CD4-positive, alpha-beta T cell (primary cell): ENCODE data around the gene PRRT1. TPM values are rescaled to one million over a fixed set of nuclear protein-coding genes. Genes with fewer than 3 reads are reported as not detected.
"Not testable (repeated sequence)": the region's sequence is repeated elsewhere in the genome, so short reads cannot be mapped to it uniquely, and the experiment has no call there.

Source experiments
- ATAC-seq: fragments of 200-7000 bp; cut with Tn5 transposase; one replicate; pipeline ENCODE4 v1.10.0; 2022; ENCODE audit warnings: mild to moderate bottlenecking; ENCODE audit not compliant: poor library complexity
- CTCF ChIA-PET: fragments of 350-600 bp; sonication (Branson Sonifier 250); formaldehyde crosslinking; loops from one replicate; lab custom pipeline; 2021; ENCODE audit warnings: antibody characterized with exemption, inconsistent platforms; lab: Charles Lee
- POLR2A ChIA-PET: fragments of 350-600 bp; sonication (Branson Sonifier 250); formaldehyde crosslinking; loops from one replicate; lab custom pipeline; 2021; ENCODE audit warnings: antibody characterized with exemption, inconsistent platforms; lab: Charles Lee
- DNase-seq, 14 experiments: peaks; one replicate each; pipeline ENCODE4 v3.0.0-alpha.2; 2013 to 2020; ENCODE audit warnings: mixed read lengths in 2 of 14
- H3K27ac ChIP-seq, 2 donors: one replicate each; pipeline versions ENCODE4 v1.5.1 to v1.7.0; 2013; ENCODE audit warnings: low read length in 2 of 2, low read depth in 1 of 2, mild to moderate bottlenecking in 1 of 2
- H3K27me3 ChIP-seq, 2 experiments: 1 replicate in 1 of 2; 2 replicates in 1 of 2; pipeline versions ENCODE4 v1.6.1 to v1.7.0; 2013; ENCODE audit warnings: low read length in 2 of 2, control low read depth in 1 of 2, mild to moderate bottlenecking in 1 of 2, moderate library complexity in 1 of 2; ENCODE audit not compliant: insufficient read depth in 2 of 2, control insufficient read depth in 1 of 2
- H3K36me3 ChIP-seq: one replicate; pipeline ENCODE4 v1.6.1; 2013; ENCODE audit warnings: low read length, control low read depth; ENCODE audit not compliant: insufficient read depth
- H3K4me1 ChIP-seq: one replicate; pipeline ENCODE4 v1.6.1; 2013; ENCODE audit warnings: low read length, control low read depth; ENCODE audit not compliant: insufficient read depth
- H3K4me3 ChIP-seq: one replicate; pipeline ENCODE4 v1.5.1; 2013; ENCODE audit warnings: mild to moderate bottlenecking, low read length, moderate library complexity
- H3K9me3 ChIP-seq, 2 experiments: 1 replicate in 1 of 2; 2 replicates in 1 of 2; pipeline versions ENCODE4 v1.6.1 to v1.7.0; 2013; ENCODE audit warnings: low read length in 2 of 2, mild to moderate bottlenecking in 2 of 2, control low read depth in 1 of 2, moderate library complexity in 1 of 2; ENCODE audit not compliant: control insufficient read depth in 1 of 2, insufficient read depth in 1 of 2
- H3K27ac Mint-ChIP-seq: one replicate; pipeline ENCODE4 v1.8.0; 2020; ENCODE audit warnings: mixed read lengths
- H3K27me3 Mint-ChIP-seq: one replicate; pipeline ENCODE4 v1.8.0; 2021; ENCODE audit warnings: mixed read lengths
- H3K36me3 Mint-ChIP-seq: one replicate; pipeline ENCODE4 v1.8.0; 2021; ENCODE audit warnings: low read depth, mixed read lengths
- H3K4me1 Mint-ChIP-seq: one replicate; pipeline ENCODE4 v1.8.0; 2021; ENCODE audit warnings: low read depth, mixed read lengths
- H3K4me3 Mint-ChIP-seq: one replicate; pipeline ENCODE4 v1.8.0; 2020; ENCODE audit warnings: mild to moderate bottlenecking, mixed read lengths
- H3K9me3 Mint-ChIP-seq: one replicate; pipeline ENCODE4 v1.8.0; 2020; ENCODE audit warnings: mixed read lengths
- intact Hi-C, 2 experiments: fragments of 100-400 bp; cut with DNase I in 1 of 2; cut with micrococcal nuclease in 1 of 2; formaldehyde crosslinking; loops; one replicate each; pipeline versions ENCODE4 v1.15.1 to v1.9.0; 2023 to 2025; cut with DNase I, micrococcal nuclease
- total RNA-seq, 174 experiments: library from RNA in 2 of 174; stranded (reverse) in 2 of 174; gene quantifications; one replicate each; pipeline ENCODE4 v1.2.3 and lab custom pipeline; 2021 to 2026
- TF ChIP-seq, protein P1 (sequence below): fragments of 200-600 bp; IDR thresholded peaks from one replicate; pipeline ENCODE4 v1.8.0; 2022; ENCODE audit warnings: antibody characterized with exemption, mild to moderate bottlenecking

PRRT1 gene
- total RNA-seq, 2 experiments from 2014 or later, result 2.6 to 3.2 TPM

DNA sequence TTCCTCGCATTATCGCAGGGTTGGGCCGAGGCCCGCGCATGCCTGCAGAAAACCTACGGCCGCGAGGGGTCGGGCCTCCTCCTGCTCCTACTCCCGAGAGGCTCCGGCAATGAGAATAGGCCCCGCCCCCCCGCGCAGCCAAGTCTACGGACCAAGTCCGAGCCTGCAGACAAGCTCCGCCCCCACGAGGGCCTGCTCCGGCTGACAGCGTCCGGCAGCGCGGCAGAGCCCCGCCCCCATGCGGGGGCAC lies 43.8 kb upstream of the PRRT1 start:
- Mint-ChIP-seq H3K27me3 (no peaks in the 10 kb centered on the region), H3K4me3 (peak overlapping the region; percentile 99), H3K4me1 (peaks cover 48% of the 10 kb centered on the region), H3K27ac (peak overlapping the region; percentile 96), H3K9me3 (no peaks in the 10 kb centered on the region), H3K36me3 (peaks cover 30% of the 10 kb centered on the region)
- intact Hi-C loops, result loop anchor here (1.0 to 10.0 kb wide), 10 partner anchors 17 to 1981 kb away; partner anchors contain the start of genes AGPAT1 (in 1 of the 2), BRD2 (in 1 of the 2), C6orf47 (in 1 of the 2) and CSNK2B (in 1 of the 2)
- Histone ChIP-seq H3K27me3 (no peaks in the 10 kb centered on the region), H3K4me3 (peak overlapping the region; percentile 100), H3K9me3 (no peaks in the 10 kb centered on the region), H3K36me3 (peaks cover 9% of the 10 kb centered on the region), H3K4me1 (peaks cover 52% of the 10 kb centered on the region), H3K27ac (peak overlapping the region; percentile 87 to 100)
- DNase-seq (peak in 13 of 14 experiments; percentile 97 to 100 (median 100)), ATAC-seq (peak; percentile 82)
- ChIA-PET CTCF (interaction anchor here (0.6 to 1.8 kb wide), 10 partner anchors 12 to 77 kb away, joined by 3 to 14 read pairs (median 5); partner anchors contain the start of genes AGPAT1, FKBPL, PRRT1 and RNF5), POLR2A (interaction anchor here (0.6 to 12.1 kb wide), 23 partner anchors 9 to 1581 kb away, joined by 3 to 242 read pairs (median 4); partner anchors contain the start of genes AGPAT1, ATF6B, DXO and FKBPL)
- TF ChIP-seq, protein P1, sequence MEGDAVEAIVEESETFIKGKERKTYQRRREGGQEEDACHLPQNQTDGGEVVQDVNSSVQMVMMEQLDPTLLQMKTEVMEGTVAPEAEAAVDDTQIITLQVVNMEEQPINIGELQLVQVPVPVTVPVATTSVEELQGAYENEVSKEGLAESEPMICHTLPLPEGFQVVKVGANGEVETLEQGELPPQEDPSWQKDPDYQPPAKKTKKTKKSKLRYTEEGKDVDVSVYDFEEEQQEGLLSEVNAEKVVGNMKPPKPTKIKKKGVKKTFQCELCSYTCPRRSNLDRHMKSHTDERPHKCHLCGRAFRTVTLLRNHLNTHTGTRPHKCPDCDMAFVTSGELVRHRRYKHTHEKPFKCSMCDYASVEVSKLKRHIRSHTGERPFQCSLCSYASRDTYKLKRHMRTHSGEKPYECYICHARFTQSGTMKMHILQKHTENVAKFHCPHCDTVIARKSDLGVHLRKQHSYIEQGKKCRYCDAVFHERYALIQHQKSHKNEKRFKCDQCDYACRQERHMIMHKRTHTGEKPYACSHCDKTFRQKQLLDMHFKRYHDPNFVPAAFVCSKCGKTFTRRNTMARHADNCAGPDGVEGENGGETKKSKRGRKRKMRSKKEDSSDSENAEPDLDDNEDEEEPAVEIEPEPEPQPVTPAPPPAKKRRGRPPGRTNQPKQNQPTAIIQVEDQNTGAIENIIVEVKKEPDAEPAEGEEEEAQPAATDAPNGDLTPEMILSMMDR, result peak; percentile 31

DNA sequence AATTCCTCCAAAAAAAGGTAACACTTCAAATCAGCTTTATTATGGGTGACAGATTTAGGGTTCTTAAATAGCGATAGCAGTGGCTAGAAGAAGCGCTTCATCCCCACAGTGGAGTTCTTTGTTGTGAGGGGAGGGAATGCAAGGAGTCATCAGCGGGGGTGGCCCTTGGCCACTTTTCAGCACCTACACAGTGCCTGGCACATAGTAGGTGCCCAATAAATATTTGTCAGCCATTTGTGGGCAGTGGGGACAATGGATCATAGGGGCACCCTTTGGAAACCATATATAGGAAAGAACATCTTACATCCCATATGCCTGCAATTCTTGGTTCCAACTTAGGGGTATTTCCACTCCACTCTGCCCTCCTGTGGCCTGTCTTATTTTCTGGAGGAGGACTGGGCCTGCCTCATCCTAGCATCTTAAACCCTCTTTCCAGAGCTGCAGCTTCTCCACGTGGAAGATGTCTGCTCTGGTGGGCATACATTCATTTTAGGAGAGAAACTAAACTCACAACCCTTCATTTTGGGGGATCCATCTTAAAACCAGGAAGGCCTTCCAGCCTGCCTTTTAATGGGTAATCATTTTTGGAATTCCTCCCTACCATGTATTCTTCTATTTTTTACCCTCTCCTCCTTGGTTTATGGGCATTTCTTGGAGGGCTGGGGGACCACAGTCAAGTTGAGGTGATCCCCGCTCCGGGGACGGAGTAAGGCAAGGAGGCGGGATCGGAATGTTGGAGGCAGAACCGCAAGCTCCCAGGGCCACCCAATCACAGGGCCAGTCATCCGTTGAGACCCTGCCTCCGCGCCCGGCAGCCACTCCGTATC lies 43.3 kb upstream of the PRRT1 start:
- H3K9me3 ChIP-seq, result no peaks in the 10 kb centered on the region
- ATAC-seq (peak; percentile 4), DNase-seq (peak in 4 of 14 experiments; percentile 41 to 73 (median 60))
- Mint-ChIP-seq H3K27ac (peak overlapping the region; percentile 96), H3K27me3 (no peaks in the 10 kb centered on the region), H3K36me3 (peaks cover 36% of the 10 kb centered on the region), H3K4me1 (peaks cover 48% of the 10 kb centered on the region), H3K9me3 (no peaks in the 10 kb centered on the region), H3K4me3 (peak overlapping the region; percentile 99)
- intact Hi-C loops, result loop anchor here (1.0 to 10.0 kb wide), 12 partner anchors 17 to 1980 kb away; partner anchors contain the start of genes AGPAT1 (in 1 of the 2), BRD2 (in 1 of the 2), C6orf47 (in 1 of the 2) and CSNK2B (in 1 of the 2)
- ChIA-PET POLR2A (interaction anchor here (0.6 to 12.1 kb wide), 23 partner anchors 9 to 1580 kb away, joined by 3 to 242 read pairs (median 4); partner anchors contain the start of genes AGPAT1, ATF6B, DXO and FKBPL), CTCF (interaction anchor here (0.6 to 1.8 kb wide), 10 partner anchors 13 to 76 kb away, joined by 3 to 14 read pairs (median 5); partner anchors contain the start of genes AGPAT1, FKBPL, PRRT1 and RNF5)
- H3K36me3 ChIP-seq, result peaks cover 9% of the 10 kb centered on the region
- peak overlapping the region; percentile 58 to 87 for H3K27ac ChIP-seq
- peaks cover 52% of the 10 kb centered on the region for H3K4me1 ChIP-seq
- no peaks in the 10 kb centered on the region for H3K27me3 ChIP-seq
- H3K4me3 ChIP-seq, result peak overlapping the region; percentile 100
- TF ChIP-seq, protein P1, result peak; percentile 44

DNA sequence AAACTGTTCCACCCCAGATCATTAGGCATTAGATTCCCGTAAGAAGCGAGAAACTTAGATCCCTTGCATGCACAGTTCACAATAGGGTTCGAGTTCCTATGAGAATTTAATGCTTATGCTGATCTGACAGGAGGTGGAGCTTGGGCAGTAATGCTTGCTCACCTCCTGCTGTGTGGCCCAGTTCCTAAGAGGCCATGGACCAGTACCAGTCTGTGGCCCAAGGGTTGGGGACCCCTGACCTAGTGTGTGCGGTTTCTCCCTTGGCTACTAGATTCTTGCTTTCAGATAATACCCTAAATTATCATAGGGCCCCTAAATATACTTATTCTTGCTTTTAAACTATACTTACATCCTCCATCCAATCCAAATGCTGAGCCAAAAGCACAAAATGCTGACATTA lies 42.6 kb upstream of the PRRT1 start:
- Mint-ChIP-seq H3K36me3 (peaks cover 39% of the 10 kb centered on the region), H3K27ac (peak overlapping the region; percentile 96), H3K9me3 (no peaks in the 10 kb centered on the region), H3K4me3 (peak overlapping the region; percentile 99), H3K4me1 (peaks cover 48% of the 10 kb centered on the region), H3K27me3 (no peaks in the 10 kb centered on the region)
- DNase-seq (peak in 1 of 14 experiments; percentile 31), ATAC-seq (no peak)
- H3K36me3 ChIP-seq, result peaks cover 9% of the 10 kb centered on the region
- intact Hi-C loops, result loop anchor here (2.0 to 10.0 kb wide), 6 partner anchors 47 to 1980 kb away; partner anchors contain the start of genes C6orf47 (in 1 of the 2), CSNK2B (in 1 of the 2), EHMT2 (in 1 of the 2) and GPANK1 (in 1 of the 2)
- H3K9me3 ChIP-seq, result no peaks in the 10 kb centered on the region
- no peaks in the 10 kb centered on the region for H3K27me3 ChIP-seq
- peaks cover 54% of the 10 kb centered on the region for H3K4me1 ChIP-seq
- ChIA-PET POLR2A (interaction anchor here (1.5 to 12.1 kb wide), 3 partner anchors 15 to 1077 kb away, joined by 7 to 242 read pairs (median 8); partner anchors contain the start of genes AGPAT1, FKBPL, RNF5 and RPS18), CTCF (interaction anchor here (1.5 to 1.8 kb wide), 2 partner anchors 17 to 40 kb away, joined by 8 to 14 read pairs; partner anchors contain the start of genes AGPAT1 and RNF5)
- H3K27ac ChIP-seq, result peak overlapping the region; percentile 58 to 87
- TF ChIP-seq, protein P1, result no peak
- H3K4me3 ChIP-seq, result no peak overlapping the region

DNA sequence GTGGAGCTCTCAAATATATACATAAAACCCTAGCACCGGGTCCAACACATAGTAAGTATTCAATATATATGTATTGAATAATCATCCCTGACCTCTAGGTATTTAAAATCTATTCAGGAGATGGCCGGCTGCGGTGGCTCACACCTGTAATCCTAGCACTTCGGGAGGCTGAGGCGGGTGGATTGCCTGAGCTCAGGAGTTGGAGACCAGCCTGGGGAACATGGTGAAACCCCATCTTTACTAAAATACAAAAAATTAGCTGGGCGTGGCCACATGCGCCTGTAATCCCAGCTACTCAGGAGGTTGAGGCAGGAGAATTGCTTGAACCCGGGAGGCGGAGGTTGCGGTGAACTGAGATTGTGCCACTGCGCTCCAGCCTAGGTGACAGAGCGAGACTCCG lies 41.4 kb upstream of the PRRT1 start:
- Mint-ChIP-seq H3K4me3 (peak overlapping the region; percentile 99), H3K4me1 (peaks cover 60% of the 10 kb centered on the region), H3K27ac (peak overlapping the region; percentile 96), H3K36me3 (peaks cover 52% of the 10 kb centered on the region)
- Histone ChIP-seq H3K4me3 (peak overlapping the region; percentile 96), H3K27ac (peak overlapping the region; percentile 81 to 93), H3K36me3 (peaks cover 17% of the 10 kb centered on the region), H3K4me1 (peaks cover 67% of the 10 kb centered on the region)
- CTCF ChIA-PET, H3K27me3 Mint-ChIP-seq, ATAC-seq, H3K9me3 Mint-ChIP-seq, H3K27me3 ChIP-seq, DNase-seq, H3K9me3 ChIP-seq: not testable (repeated sequence)
- POLR2A ChIA-PET, result interaction anchor here (0.9 to 12.1 kb wide), 12 partner anchors 12 to 1577 kb away, joined by 3 to 242 read pairs (median 5); partner anchors contain the start of genes AGPAT1, ATF6B, DXO and FKBPL
- intact Hi-C loops, result loop anchor here (2.0 to 10.0 kb wide), 5 partner anchors 46 to 1978 kb away; partner anchors contain the start of genes C6orf47 (in 1 of the 2), CSNK2B (in 1 of the 2), EHMT2 (in 1 of the 2) and GPANK1 (in 1 of the 2)
